ENCODE data around the gene ZXDC.

Gene ZXDC

DNA sequence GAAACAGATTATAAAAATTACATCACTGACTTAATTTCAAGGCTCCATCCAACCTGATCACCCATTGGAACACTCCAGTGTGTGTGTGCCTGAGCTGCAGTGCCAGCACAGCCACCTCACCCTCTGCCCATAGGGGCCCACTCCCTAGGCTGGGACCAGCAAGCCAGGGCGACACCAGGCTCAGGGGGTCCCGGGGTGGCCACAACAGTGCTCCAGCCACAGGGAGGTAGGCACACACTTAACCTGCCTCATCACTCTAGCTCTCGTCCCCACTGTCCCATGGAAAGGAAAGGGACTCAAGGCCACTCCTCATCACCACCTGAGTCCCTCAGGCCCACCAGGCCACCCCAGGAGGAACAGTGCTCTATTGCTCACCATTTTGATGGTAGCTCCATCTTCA, 24.9 kb downstream of the ZXDC start:
- TF ChIP-seq, protein P1, sequence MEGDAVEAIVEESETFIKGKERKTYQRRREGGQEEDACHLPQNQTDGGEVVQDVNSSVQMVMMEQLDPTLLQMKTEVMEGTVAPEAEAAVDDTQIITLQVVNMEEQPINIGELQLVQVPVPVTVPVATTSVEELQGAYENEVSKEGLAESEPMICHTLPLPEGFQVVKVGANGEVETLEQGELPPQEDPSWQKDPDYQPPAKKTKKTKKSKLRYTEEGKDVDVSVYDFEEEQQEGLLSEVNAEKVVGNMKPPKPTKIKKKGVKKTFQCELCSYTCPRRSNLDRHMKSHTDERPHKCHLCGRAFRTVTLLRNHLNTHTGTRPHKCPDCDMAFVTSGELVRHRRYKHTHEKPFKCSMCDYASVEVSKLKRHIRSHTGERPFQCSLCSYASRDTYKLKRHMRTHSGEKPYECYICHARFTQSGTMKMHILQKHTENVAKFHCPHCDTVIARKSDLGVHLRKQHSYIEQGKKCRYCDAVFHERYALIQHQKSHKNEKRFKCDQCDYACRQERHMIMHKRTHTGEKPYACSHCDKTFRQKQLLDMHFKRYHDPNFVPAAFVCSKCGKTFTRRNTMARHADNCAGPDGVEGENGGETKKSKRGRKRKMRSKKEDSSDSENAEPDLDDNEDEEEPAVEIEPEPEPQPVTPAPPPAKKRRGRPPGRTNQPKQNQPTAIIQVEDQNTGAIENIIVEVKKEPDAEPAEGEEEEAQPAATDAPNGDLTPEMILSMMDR (IDR thresholded peaks at IDR 0.05; ENCODE audit: control insufficient read depth, extremely low read depth, insufficient read depth) = no peak

DNA sequence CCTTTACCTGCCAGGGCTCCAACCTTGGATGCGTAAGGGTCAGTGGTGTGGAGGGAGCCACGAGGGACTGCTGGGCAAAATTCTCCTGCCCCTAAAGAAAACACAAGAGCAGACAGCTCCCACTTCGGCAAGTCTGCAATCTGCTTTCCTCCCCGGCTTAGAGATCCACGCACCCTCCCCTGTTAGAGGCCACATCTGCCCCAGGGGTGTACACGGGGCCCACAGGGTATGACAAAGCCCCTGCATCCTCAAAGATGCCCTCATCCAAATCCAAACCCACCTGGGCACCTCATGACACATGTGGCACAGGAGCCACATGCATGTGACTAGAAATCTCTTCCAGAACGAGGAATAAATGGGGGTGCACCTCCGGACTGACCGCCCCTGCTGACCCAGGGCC, 25.5 kb downstream of the ZXDC start:
- TF ChIP-seq, protein P1 (IDR thresholded peaks at IDR 0.05; ENCODE audit: control insufficient read depth, extremely low read depth, insufficient read depth) = no peak
- DNase-seq (ENCODE audit: low read depth) = no peak

More for the DNA sequence above, 24.9 kb downstream of the ZXDC start:
- DNase-seq (ENCODE audit: low read depth) = no peak
- H3K4me3 ChIP-seq (ENCODE audit: low read depth, low read length) = no peak overlapping the region

DNA sequence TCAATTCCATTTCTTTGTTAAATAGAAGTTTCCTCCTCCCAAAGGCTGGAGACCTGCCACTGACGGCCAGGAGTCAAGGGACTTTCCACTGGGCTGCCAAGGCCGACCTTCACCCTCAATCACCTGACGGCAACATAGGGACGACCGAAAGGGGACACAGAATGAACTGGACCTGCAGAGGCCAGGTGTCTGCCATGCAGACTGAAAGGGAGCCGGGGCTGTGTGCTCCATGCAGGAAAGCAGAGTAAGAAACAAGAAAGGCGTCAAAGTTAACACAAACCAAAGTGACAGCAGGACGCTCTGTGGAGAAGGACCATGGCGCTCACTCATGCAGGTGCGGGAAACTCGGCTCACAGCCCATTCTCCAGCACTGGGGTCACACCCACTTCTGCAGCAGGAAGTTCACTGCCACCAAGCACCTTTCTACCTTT, 26.1 kb downstream of the ZXDC start:
- TF ChIP-seq, protein P1 (IDR thresholded peaks at IDR 0.05; ENCODE audit: control insufficient read depth, extremely low read depth, insufficient read depth) = no peak
- no peak overlapping the region for H3K4me3 ChIP-seq (ENCODE audit: low read depth, low read length)

More for the DNA sequence above, 25.5 kb downstream of the ZXDC start:
- H3K4me3 ChIP-seq (ENCODE audit: low read depth, low read length) = no peak overlapping the region

DNA sequence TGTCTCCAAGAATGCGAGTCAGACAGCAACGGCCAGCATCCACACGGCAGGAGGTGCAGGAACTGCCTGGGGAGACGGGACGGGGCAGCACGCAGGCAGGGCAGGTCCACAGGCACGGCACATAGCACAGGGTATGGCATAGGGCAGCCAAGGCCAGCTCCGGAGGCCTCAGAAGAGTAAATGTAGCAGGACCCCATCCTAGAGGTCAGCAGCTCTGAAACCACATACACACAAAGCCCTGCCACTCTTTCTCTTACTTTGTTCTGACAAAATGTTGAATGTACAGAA, 26.9 kb downstream of the ZXDC start:
- no peak overlapping the region for H3K4me3 ChIP-seq (ENCODE audit: low read depth, low read length)
- DNase-seq (ENCODE audit: low read depth) = no peak
- TF ChIP-seq, protein P1 (IDR thresholded peaks at IDR 0.05; ENCODE audit: control insufficient read depth, extremely low read depth, insufficient read depth) = no peak

More for the DNA sequence above, 26.1 kb downstream of the ZXDC start:
- DNase-seq (ENCODE audit: low read depth) = no peak

DNA sequence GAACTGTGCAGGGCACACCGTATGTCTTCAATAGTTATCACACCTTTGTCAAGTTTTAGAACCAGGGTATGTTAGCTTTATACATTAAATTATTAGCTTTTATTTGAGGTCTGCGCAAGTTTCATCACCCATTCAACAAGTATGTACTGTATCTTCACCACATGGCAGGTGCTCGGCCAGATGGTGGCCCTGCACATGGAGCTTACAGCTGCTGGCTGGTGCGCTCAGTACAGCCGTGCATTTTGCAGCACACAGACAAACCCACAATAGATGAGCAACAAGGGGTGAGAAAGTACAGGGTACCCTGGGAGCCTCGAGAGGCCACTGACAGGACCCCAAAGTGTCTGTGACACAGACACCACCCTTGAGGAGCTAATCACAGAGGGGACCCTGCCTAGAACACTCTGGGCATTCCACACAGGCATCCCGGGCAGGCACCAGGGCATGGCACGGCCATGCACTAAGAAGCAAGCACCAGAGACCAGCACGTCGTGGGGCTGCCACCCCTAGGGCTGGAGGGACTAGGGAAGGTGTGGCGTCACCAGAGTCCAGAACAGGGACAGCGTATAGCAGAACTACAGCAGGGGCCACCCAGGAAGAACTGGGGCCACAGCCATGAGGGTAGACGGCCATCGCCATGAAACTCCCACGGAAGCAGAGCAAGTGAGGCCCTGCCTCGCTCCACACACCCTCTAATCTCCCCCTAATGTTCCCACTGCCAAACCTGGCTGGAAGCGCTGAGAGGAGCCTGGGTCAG, 27.4 kb downstream of the ZXDC start:
- DNase-seq (ENCODE audit: low read depth) = no peak
- TF ChIP-seq, protein P1 (IDR thresholded peaks at IDR 0.05; ENCODE audit: control insufficient read depth, extremely low read depth, insufficient read depth) = no peak

DNA sequence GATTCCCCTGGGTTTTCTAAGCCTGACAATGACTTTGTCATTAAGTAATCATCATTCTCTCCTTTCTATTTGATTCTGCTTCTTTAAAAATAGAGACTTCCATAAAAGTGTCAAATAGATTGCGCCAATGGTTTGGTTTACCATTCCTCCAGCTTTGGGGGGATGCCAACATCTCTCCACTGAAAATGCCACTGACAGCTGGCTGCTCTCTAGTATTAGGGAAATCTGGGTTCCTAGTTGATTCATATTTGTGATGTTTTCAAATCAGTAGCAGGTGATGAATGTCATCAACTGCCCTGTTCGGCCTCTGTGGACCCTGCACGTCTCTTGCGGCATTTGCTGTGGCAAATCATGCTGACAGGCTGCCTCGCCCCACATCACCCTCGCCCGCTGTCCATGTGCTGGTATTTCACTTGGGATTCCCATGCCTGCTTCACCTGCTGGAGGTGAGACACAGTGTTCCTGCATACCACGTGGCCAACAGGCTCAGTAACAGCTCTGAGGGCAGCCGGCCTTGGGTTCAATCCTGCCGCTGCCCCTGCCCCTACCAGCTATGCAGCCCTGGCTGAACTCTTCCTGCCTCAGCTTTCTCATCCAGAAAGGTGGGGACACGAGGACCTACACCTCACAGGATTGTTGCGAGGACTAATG, 28.1 kb downstream of the ZXDC start:
- no peak overlapping the region for H3K4me3 ChIP-seq (ENCODE audit: low read depth, low read length)
- TF ChIP-seq, protein P1 (IDR thresholded peaks at IDR 0.05; ENCODE audit: control insufficient read depth, extremely low read depth, insufficient read depth) = no peak
- DNase-seq (ENCODE audit: low read depth) = no peak

More for the DNA sequence above, 27.4 kb downstream of the ZXDC start:
- H3K4me3 ChIP-seq (ENCODE audit: low read depth, low read length) = no peak overlapping the region

All from LNCaP clone FGC (cell line).